ENCODE data around the gene CDCA4.
A peak's percentile ranks its signal among the peaks of the same experiment; 100 is the strongest.
"Not testable (repeated sequence)": the region's sequence is repeated elsewhere in the genome, so short reads cannot be mapped to it uniquely, and the experiment has no call there.

Gene CDCA4

DNA sequence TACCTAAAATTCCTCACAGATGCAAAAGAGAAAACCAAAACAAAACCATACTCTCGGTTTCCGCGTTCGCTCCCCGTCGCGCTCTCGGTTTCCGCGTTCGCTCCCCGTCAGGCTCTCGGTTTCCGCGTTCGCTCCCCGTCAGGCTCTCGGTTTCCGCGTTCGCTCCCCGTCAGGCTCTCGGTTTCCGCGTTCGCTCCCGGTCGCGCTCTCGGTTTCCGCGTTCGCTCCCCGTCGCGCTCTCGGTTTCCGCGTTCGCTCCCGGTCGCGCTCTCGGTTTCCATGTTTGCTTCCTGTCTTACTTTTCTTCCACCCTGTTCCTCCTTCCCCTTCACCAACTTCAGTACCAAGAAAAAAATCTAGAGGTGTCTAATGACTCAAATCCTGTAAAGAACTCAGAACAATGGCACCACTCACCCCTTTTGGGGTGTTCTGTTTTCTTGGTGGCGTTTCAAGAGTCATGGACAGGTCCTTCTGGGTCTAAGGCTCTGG lies 12.6 kb upstream of the CDCA4 start:
- H3K9me3 Mint-ChIP-seq; ATAC-seq (replicated peaks); H3K36me3 Mint-ChIP-seq; H3K27me3 Mint-ChIP-seq; DNase-seq: not testable (repeated sequence)
- Mint-ChIP-seq H3K4me3 (peak overlapping the region; percentile 58 to 74), H3K4me1 (peaks cover 4 to 14% of the 10 kb centered on the region in 2 donors), H3K27ac (peak overlapping the region; percentile 28)

DNA sequence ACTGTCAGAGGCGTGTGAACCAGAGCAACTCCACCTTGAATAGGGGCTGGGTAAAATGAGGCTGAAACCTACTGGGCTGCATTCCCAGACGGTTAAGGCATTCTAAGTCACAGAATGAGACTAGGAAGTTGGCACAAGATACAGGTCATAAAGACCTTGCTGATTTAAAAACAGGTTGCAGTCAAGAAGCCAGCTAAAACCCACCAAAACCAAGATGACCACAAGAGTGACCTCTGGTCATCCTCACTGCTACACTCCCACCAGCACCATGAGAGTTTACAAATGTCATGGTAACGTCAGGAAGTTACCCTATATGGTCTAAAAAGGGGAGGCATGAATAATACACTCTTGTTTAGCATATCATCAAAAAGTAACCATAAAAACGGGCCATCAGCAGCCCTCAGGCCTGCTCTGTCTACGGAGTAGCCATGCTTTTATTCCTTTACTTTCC lies 11.6 kb upstream of the CDCA4 start:
- DNase-seq, H3K4me3 Mint-ChIP-seq, H3K27ac Mint-ChIP-seq: not testable (repeated sequence)

DNA sequence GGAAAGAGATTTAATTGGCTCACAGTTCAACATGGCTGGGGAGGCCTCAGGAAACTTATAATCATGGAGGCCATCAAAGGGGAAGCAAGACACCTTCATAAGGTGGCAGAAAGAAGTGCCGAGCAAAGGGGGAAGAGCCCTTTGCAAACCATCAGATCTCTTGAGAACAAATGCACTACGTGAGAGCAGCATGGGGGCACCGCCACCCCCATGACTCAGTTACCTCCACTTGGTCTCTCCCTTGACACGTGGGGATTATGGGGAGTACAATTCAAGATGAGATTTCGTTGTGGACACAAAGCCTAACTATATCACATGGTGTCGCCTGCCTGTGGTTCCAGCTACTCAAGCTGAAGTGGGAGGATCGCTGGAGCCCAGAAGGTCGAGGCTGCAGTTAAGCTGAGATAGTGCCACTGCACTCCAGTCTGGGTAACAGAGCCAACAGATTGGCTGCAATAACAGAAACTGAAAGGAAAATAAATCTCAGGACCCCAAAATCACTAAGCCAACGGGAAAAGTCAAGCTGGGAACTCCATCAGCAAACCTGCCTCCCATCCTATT lies 10.0 kb upstream of the CDCA4 start:
- peaks cover 0 to 2% of the 10 kb centered on the region in 2 donors for H3K9me3 Mint-ChIP-seq
- H3K27ac Mint-ChIP-seq: no peak overlapping the region
- no peaks in the 10 kb centered on the region for H3K27me3 Mint-ChIP-seq
- peaks cover 8 to 19% of the 10 kb centered on the region in 2 donors for H3K4me1 Mint-ChIP-seq
- H3K36me3 Mint-ChIP-seq: peaks cover 2 to 13% of the 10 kb centered on the region in 2 donors
- ATAC-seq (replicated peaks) (no peak), DNase-seq (no peak)
- H3K4me3 Mint-ChIP-seq: no peak overlapping the region

More for the DNA sequence above, 11.6 kb upstream of the CDCA4 start:
- H3K27me3 Mint-ChIP-seq; ATAC-seq (replicated peaks); H3K9me3 Mint-ChIP-seq; H3K36me3 Mint-ChIP-seq: not testable (repeated sequence)
- H3K4me1 Mint-ChIP-seq: peaks cover 4 to 14% of the 10 kb centered on the region in 2 donors

DNA sequence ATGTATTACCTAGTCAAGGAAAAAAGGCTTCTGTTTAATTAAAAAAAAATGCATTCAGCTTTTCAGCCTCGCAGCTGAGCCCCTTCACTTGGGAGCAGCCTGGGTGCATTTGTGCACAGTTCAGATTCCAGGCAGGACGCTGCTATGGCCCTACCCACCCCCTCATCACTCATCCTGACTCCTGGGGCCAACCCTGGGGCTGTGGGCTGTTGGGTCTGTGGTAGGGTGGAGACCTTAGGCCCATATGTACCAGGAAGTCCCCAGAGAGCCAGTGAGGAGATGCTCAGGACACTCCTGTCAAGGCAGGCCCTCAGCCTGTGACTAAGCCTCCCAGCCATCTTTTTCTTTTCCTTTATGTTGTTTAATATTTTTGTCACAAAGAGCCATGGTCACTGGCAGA lies 9.3 kb upstream of the CDCA4 start:
- peaks cover 0 to 2% of the 10 kb centered on the region in 2 donors for H3K9me3 Mint-ChIP-seq
- peaks cover 2 to 13% of the 10 kb centered on the region in 2 donors for H3K36me3 Mint-ChIP-seq
- H3K27ac Mint-ChIP-seq: no peak overlapping the region
- ATAC-seq (replicated peaks) (no peak), DNase-seq (no peak)
- no peaks in the 10 kb centered on the region for H3K27me3 Mint-ChIP-seq
- peaks cover 8 to 19% of the 10 kb centered on the region in 2 donors for H3K4me1 Mint-ChIP-seq
- H3K4me3 Mint-ChIP-seq: no peak overlapping the region

DNA sequence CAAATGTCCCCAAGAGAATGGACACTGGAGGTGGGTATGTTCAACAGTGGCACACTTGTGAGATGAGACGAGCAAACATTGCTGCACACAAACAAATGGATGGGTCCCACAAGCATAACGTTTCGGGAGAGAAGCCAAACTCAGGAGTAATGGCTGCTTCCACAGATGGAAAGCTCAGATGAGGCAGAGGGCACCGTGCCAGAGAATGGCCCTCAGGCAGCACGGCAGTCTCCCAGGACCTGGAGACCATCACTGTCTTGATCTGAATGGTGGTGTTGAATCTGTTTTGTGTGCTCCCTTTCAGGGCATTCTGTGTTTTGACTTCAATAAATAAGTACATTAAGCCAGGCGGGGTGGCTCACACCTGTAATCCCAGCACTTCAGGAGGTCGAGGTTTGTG lies 8.5 kb upstream of the CDCA4 start:
- Mint-ChIP-seq H3K4me3 (no peak overlapping the region), H3K27ac (no peak overlapping the region), H3K4me1 (peaks cover 11 to 24% of the 10 kb centered on the region in 2 donors), H3K27me3 (no peaks in the 10 kb centered on the region), H3K36me3 (peaks cover 2 to 13% of the 10 kb centered on the region in 2 donors), H3K9me3 (peaks cover 0 to 2% of the 10 kb centered on the region in 2 donors)
- no peak for DNase-seq
- no peak for ATAC-seq (replicated peaks)

DNA sequence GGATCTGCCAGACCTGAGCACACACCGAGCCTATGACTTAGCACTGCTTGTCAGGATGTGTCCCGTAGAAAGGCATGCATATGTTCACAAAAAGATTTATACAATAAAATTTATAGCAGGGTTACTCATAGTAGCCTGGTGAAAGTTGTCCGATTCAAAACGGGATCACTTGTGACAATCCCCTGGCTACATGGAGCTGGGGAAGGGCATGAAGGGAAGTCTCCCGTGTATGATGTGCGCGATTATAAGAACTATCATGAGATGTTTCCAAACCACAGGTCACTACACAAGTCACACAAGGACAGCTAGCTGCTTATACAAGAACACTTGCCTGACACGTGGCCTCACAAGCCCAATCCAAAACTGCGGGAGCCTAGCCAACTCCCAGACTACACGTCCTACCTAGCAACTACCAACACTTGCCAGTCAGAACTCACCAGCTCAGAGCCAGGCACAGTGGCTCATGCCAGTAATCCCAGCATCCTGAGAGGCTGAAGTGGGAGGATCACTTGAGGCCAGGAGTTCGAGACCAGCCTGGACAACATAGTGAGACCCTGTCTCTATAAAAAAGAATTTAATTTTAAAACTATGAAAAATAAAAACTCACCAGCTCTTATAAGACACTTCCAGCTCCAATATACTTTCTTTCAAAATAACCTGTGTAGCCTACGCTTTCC lies 7.5 kb upstream of the CDCA4 start:
- H3K27me3 Mint-ChIP-seq: no peaks in the 10 kb centered on the region
- H3K4me1 Mint-ChIP-seq: peaks cover 11 to 23% of the 10 kb centered on the region in 2 donors
- H3K4me3 Mint-ChIP-seq: no peak overlapping the region
- ATAC-seq (replicated peaks) (no peak), DNase-seq (no peak)
- peaks cover 2 to 14% of the 10 kb centered on the region in 2 donors for H3K36me3 Mint-ChIP-seq
- no peak overlapping the region for H3K27ac Mint-ChIP-seq
- peaks cover 0 to 2% of the 10 kb centered on the region in 2 donors for H3K9me3 Mint-ChIP-seq

DNA sequence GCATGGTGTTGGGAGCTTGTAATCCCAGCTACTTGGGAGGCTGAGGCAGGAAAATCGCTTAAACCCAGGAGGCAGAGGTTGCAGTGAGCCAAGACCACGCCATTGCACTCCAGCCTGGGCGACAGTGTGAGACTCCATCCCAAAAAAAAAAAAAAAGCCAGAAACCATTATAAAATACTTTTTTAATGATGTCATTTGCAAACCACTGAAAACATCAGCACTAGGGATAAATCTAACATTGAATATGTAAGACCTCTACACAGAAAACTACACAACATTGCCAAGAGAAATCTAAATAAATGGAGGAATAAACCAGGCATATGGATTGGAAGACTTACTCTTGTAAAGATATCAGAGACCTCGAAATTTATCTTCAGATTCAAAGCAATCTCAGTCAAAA lies 6.8 kb upstream of the CDCA4 start:
- H3K9me3 Mint-ChIP-seq; DNase-seq; ATAC-seq (replicated peaks); H3K27me3 Mint-ChIP-seq; H3K4me3 Mint-ChIP-seq; H3K27ac Mint-ChIP-seq: not testable (repeated sequence)
- peaks cover 2 to 17% of the 10 kb centered on the region in 2 donors for H3K36me3 Mint-ChIP-seq
- peaks cover 13 to 28% of the 10 kb centered on the region in 2 donors for H3K4me1 Mint-ChIP-seq

DNA sequence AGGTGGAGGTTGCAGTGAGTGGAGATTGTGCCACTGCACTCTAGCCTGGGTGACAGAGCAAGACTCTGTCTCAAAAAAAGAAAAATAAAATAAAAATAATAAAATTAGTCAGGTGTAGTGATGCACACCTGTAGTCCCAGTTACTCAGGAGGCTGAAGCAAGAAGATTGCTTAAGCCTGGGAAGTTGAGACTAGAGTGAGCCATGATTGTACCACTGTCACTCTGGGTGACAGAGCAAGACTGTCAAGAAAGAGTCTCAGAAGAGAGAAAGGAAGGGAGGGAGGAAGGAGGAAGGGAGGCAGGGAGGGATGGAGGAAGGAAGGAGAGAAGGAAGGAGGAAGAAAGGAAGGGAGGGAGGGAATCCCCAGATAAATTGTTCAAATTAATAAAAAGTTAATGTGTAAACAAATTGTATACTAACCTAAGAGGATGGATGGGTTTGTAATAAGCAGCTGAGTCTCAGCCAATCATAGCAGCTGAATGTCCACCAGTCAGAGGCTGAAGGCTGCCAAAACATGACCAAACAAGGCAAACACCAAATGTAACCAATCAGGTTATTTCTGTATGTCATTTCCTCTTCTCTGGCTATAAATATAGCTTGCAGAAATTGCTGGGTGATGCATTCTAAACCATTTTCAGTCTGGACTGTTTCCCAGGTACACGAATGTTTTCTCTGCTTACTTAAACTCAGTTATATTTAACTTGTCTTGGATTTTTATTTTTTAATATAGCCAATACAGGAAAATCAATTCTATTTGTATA lies 6.1 kb upstream of the CDCA4 start:
- DNase-seq (no peak), ATAC-seq (replicated peaks) (peak in 1 of 2 donors; percentile 27)
- no peak overlapping the region for H3K27ac Mint-ChIP-seq

DNA sequence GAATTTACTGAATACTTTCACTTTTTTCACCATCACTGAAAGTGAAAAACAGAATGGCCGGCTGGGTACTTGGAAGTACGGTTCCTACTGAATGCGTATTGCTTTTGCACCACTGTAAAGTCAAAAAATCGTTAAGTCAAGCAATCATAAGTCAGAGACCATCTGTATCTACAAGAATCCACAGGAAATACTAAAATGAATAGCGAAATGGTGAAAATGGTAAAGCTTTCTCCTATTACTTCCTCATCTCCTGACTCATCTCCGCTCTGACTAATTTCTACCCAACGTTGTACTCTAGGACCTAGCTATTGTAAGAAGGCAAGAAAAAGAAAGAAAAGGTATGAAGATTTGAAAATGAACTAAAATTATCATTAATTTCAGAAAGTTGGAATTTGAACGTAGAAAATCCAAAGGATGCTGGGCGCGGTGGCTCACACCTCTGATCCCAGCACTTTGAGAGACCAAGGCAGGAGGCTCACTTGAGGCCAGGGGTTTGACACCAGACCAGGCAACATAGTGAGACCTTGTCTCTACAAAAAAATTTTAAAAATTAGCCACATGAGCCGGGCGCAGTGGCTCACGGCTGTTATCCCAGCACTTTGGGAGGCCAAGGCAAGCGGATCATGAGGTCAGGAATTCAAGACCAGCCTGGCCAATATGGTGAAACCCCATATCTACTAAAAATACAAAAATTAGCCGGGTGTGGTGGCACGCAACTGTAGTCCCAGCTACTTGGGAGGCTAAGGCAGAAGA lies 5.3 kb upstream of the CDCA4 start:
- H3K27me3 Mint-ChIP-seq: no peaks in the 10 kb centered on the region
- no peak overlapping the region for H3K4me3 Mint-ChIP-seq
- peaks cover 18 to 41% of the 10 kb centered on the region in 2 donors for H3K4me1 Mint-ChIP-seq

More for the DNA sequence above, 6.1 kb upstream of the CDCA4 start:
- H3K4me1 Mint-ChIP-seq: peaks cover 13 to 35% of the 10 kb centered on the region in 2 donors
- peaks cover 2 to 19% of the 10 kb centered on the region in 2 donors for H3K36me3 Mint-ChIP-seq
- H3K9me3 Mint-ChIP-seq: peaks cover 0 to 2% of the 10 kb centered on the region in 2 donors
- H3K4me3 Mint-ChIP-seq: no peak overlapping the region
- H3K27me3 Mint-ChIP-seq: no peaks in the 10 kb centered on the region

DNA sequence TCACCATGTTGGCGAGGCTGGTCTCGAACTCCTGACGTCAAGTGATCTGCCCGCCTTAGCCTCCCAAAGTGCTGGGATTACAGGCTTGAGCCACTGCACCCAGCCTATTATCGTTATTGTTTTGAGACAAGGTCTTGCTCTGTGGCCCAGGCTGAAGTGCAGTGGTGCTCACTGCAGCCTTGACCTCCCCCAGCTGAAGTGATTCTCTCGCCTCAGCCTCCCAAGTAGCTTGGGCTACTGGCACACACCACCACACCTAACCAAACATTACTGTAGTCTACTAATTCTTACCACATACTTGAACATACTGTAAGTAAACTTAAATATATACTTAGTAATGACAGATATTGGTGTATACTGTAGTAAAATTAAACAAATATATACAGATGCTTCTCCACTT lies 4.5 kb upstream of the CDCA4 start:
- DNase-seq (no peak), ATAC-seq (replicated peaks) (no peak)
- peaks cover 0 to 2% of the 10 kb centered on the region in 2 donors for H3K9me3 Mint-ChIP-seq
- peaks cover 6 to 25% of the 10 kb centered on the region in 2 donors for H3K36me3 Mint-ChIP-seq
- H3K27me3 Mint-ChIP-seq: no peaks in the 10 kb centered on the region
- peak overlapping the region; percentile 69 for H3K27ac Mint-ChIP-seq
- H3K4me3 Mint-ChIP-seq: no peak overlapping the region
- peaks cover 18 to 36% of the 10 kb centered on the region in 2 donors for H3K4me1 Mint-ChIP-seq

More for the DNA sequence above, 5.3 kb upstream of the CDCA4 start:
- H3K27ac Mint-ChIP-seq: peak overlapping the region; percentile 56
- DNase-seq (no peak), ATAC-seq (replicated peaks) (peak; percentile 13 to 41)
- peaks cover 6 to 25% of the 10 kb centered on the region in 2 donors for H3K36me3 Mint-ChIP-seq
- H3K9me3 Mint-ChIP-seq: peaks cover 0 to 2% of the 10 kb centered on the region in 2 donors

DNA sequence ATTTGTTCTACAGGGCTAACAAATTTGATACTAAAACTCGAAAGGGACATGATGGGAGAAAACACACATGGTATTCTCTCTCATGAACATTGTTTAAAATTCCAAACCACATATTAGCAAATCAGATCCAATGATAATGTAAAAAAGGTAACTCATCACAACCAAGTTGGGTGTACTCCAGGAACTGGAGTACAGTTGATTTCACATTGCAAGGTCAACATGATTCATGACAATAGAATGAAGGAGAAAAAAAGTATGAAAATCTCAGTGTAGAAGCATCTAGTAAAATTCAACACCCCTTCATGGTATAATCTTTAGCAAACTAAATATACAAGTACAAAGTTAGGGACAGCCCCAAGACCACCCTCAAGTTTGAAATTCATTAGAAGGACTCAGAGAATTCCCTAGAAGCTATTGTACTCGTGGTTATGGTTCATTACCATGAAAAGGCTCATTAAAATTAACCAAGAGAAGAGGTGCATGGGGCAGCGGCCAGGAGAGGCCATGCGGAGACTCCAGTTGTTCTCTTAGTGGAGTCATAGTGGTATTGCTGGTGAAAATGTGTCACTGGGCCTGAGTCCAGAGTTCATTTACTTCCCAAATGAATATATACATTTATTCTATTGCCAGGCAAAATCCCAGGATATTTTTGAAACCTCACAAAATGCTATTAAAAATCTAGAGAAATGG lies 3.1 kb upstream of the CDCA4 start:
- no peak overlapping the region for H3K27ac Mint-ChIP-seq
- peaks cover 8 to 25% of the 10 kb centered on the region in 2 donors for H3K36me3 Mint-ChIP-seq
- no peak overlapping the region for H3K4me3 Mint-ChIP-seq
- H3K9me3 Mint-ChIP-seq: peaks cover 0 to 2% of the 10 kb centered on the region in 2 donors
- no peaks in the 10 kb centered on the region for H3K27me3 Mint-ChIP-seq
- H3K4me1 Mint-ChIP-seq: peaks cover 22 to 41% of the 10 kb centered on the region in 2 donors
- ATAC-seq (replicated peaks) (no peak), DNase-seq (no peak)

DNA sequence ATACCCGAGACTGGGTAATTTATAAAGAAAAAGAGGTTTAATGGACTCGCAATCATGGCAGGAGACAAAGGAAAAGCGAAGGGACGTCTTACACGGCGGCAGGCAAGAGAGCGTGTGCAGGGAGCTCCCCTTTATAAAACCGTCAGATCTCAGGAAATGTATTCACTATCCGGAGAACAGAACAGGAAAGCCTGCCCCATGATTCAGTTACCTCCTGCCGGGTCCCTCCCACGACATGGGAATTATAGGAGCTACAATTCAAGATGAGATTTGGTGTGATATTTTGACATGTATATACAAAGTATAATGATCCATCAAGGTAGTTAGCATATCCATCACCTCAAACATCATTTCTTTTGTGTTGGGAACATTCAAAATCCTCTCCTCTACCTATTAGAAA lies 2.3 kb upstream of the CDCA4 start:
- H3K4me3 Mint-ChIP-seq: no peak overlapping the region
- peaks cover 0 to 2% of the 10 kb centered on the region in 2 donors for H3K9me3 Mint-ChIP-seq
- no peak overlapping the region for H3K27ac Mint-ChIP-seq
- ATAC-seq (replicated peaks): no peak
- H3K27me3 Mint-ChIP-seq: no peaks in the 10 kb centered on the region
- peaks cover 23 to 45% of the 10 kb centered on the region in 2 donors for H3K4me1 Mint-ChIP-seq
- peaks cover 9 to 27% of the 10 kb centered on the region in 2 donors for H3K36me3 Mint-ChIP-seq
- DNase-seq: no peak

DNA sequence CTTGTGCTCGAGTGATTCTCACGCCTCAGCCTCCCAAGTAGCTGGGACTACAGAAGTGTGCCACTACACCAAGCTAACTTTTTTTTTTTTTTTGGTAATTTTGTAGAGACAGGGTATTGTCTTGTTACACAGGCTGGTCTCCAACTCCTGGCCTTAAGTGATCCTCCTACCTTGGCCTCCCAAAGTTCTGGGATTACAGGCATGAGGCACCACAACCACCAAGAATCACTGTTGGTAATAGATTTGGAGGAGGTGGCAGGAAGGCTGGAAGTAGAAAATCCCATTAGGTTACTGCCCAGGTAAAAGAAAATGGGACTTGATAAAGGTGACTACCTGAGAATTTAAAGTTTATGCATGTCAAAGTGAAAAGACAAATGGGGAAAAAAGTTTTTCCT lies 1.4 kb upstream of the CDCA4 start:
- Mint-ChIP-seq H3K27ac (no peak overlapping the region), H3K9me3 (peaks cover 0 to 2% of the 10 kb centered on the region in 2 donors), H3K27me3 (no peaks in the 10 kb centered on the region), H3K4me1 (peaks cover 23 to 45% of the 10 kb centered on the region in 2 donors), H3K4me3 (peak overlapping the region; percentile 95 to 99), H3K36me3 (peaks cover 10 to 27% of the 10 kb centered on the region in 2 donors)
- ATAC-seq (replicated peaks) (no peak), DNase-seq (no peak)

Data from stimulated activated naive B cell treated with anti-CD40 and anti-IgM and Interleukin-4, amounts not matched to agents 10 μg/mL and 1 μg/mL and 100 μg/mL, for 72 hours (primary cell).